Measurements from ENCODE around the gene KIAA1614. TPM values are rescaled to one million over a fixed set of nuclear protein-coding genes. Genes with fewer than 3 reads are reported as not detected.

Gene KIAA1614
- total RNA-seq, 2 donors from 2014 or later, result 9.1 to 11.0 TPM

- no peak for TF ChIP-seq CTCF (IDR thresholded peaks at IDR 0.05)
- no peak for DNase-seq (ENCODE audit: low spot score)
- Histone ChIP-seq H3K9me3 (no peaks in the 10 kb centered on the region), H3K27ac (no peak overlapping the region), H3K4me3 (no peak overlapping the region), H3K4me1 (peaks cover 0 to 32% of the 10 kb centered on the region in 2 donors), H3K36me3 (peaks cover 21% of the 10 kb centered on the region), H3K27me3 (no peaks in the 10 kb centered on the region)
Observed at GRCh38 chr1:180931529-180931928, 18.8 kb downstream of the KIAA1614 start.

DNA sequence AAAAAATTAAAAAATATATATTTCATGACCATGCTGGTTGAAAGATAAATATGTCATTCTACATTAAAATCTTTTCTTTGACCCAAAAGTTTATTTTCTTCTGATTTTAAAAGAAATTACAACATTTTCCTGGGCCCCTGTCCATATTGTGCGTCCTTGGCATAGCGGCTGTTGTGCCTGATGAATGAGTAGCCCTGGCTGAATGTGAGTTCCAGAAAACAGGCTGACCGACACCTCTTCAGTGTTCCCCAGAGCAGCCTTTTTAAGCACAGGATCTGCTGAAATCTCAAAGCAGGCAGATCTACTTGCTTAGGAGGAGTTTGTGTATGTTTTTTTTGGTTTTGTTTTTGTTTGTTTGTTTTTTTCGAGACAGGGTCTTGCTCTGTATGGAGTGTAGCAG, 19.7 kb downstream of the KIAA1614 start:
- Histone ChIP-seq H3K27me3 (no peaks in the 10 kb centered on the region), H3K36me3 (peaks cover 28% of the 10 kb centered on the region), H3K4me3 (no peak overlapping the region), H3K27ac (no peak overlapping the region), H3K4me1 (peaks cover 0 to 23% of the 10 kb centered on the region in 2 donors), H3K9me3 (no peaks in the 10 kb centered on the region)
- no peak for DNase-seq (ENCODE audit: low spot score)
- TF ChIP-seq CTCF (IDR thresholded peaks at IDR 0.05), result no peak

GRCh38 chr1:180933141-180933540, 20.4 kb downstream of the KIAA1614 start:
- peaks cover 0 to 16% of the 10 kb centered on the region in 2 donors for H3K4me1 ChIP-seq
- no peak overlapping the region for H3K4me3 ChIP-seq
- H3K27me3 ChIP-seq, result no peaks in the 10 kb centered on the region
- no peak for TF ChIP-seq CTCF (IDR thresholded peaks at IDR 0.05)
- DNase-seq (ENCODE audit: low spot score), result no peak
- H3K9me3 ChIP-seq, result no peaks in the 10 kb centered on the region
- no peak overlapping the region for H3K27ac ChIP-seq
- peaks cover 28% of the 10 kb centered on the region for H3K36me3 ChIP-seq

DNA sequence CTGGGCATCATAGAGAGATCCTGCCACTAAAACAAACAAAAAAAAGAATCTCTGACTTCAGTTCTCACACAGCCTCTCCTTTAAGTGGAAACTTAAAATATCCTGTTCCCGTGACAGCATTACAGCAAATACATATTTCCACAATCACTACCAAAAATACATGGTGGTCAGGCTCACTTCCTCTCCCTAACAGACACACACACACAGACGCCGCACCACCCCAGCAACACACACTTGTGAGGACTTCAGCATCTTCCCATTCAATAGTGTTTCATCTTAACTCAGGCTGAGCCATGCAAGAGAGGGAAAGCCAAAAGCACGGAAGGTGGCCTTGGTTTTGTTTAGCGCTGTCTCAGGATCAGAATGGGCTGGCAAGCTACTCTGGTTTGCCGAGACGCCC, 21.9 kb downstream of the KIAA1614 start:
- H3K9me3 ChIP-seq, result no peaks in the 10 kb centered on the region
- H3K4me3 ChIP-seq, result no peak overlapping the region
- no peak for DNase-seq (ENCODE audit: low spot score)
- no peaks in the 10 kb centered on the region for H3K27me3 ChIP-seq
- H3K4me1 ChIP-seq, result peaks cover 0 to 2% of the 10 kb centered on the region in 2 donors
- no peak overlapping the region for H3K27ac ChIP-seq
- H3K36me3 ChIP-seq, result peaks cover 35% of the 10 kb centered on the region
- TF ChIP-seq CTCF (IDR thresholded peaks at IDR 0.05), result no peak

DNA sequence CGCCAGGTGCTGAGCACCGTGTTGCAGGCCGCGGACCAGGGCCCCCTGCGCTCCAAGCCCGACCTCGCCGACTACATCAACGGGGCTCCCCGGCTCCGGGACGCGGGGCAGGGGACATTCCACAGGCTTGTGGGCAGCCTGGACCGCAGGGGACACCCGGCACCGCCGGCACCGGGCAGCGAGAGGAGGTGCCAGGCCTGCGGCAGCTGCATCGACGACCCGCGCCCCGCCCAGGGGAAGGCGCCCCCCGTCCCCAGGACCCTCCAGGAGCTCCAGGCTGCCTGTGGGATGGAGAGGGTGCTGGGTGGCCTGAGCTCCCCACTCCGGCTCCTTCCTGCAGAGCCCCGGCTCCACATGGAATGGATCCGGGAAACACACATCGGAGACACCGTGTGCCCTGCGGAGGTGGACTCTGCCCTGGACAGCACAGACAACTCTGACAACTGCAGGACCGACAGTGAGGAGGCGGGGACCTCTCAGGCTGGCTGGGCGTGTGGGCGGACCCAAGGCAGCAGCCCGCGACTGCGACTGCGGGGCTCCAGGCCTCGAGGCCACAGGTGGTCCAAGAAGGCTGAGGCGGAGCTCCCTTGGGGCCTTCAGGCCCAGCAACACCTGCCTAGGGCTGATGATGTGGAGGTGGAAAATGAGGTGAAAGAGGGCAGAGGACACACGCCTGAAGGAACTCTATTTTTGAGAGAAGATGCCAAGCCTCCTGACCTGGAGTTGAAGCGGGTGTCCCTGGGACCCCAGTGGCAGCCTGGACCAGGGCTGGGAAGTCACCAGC, 22.8 kb downstream of the KIAA1614 start:
- no peak for DNase-seq (ENCODE audit: low spot score)
- Histone ChIP-seq H3K4me3 (no peak overlapping the region), H3K27ac (no peak overlapping the region), H3K9me3 (no peaks in the 10 kb centered on the region), H3K4me1 (no peaks in the 10 kb centered on the region), H3K27me3 (no peaks in the 10 kb centered on the region), H3K36me3 (peaks cover 35% of the 10 kb centered on the region)
- no peak for TF ChIP-seq CTCF (IDR thresholded peaks at IDR 0.05)

Data from right atrium auricular region (tissue), 2 donors.